Gastrocnemius medialis (tissue), 4 donors: ENCODE data around the gene SLC37A1.

Source experiments
- POLR2A ChIP-seq, 2 donors: fragments of 450-650 bp; IDR thresholded peaks; one replicate each; pipeline ENCODE4 v1.6.1; 2017; ENCODE audit warnings: antibody characterized with exemption in 2 of 2, mild to moderate bottlenecking in 2 of 2, moderate library complexity in 2 of 2
- TF ChIP-seq, protein P1 (sequence below), 5 experiments: fragments of 450-650 bp in 3 of 5; fragments of 200-600 bp in 2 of 5; sonication (generic) in 2 of 5; IDR thresholded peaks in 4 of 5; conservative IDR thresholded peaks in 1 of 5; 1 replicate in 4 of 5; 2 replicates in 1 of 5; pipeline ENCODE4 v1.5.1; 2016 to 2019; ENCODE audit warnings: antibody characterized with exemption in 5 of 5, mild to moderate bottlenecking in 3 of 5, moderate library complexity in 3 of 5

DNA sequence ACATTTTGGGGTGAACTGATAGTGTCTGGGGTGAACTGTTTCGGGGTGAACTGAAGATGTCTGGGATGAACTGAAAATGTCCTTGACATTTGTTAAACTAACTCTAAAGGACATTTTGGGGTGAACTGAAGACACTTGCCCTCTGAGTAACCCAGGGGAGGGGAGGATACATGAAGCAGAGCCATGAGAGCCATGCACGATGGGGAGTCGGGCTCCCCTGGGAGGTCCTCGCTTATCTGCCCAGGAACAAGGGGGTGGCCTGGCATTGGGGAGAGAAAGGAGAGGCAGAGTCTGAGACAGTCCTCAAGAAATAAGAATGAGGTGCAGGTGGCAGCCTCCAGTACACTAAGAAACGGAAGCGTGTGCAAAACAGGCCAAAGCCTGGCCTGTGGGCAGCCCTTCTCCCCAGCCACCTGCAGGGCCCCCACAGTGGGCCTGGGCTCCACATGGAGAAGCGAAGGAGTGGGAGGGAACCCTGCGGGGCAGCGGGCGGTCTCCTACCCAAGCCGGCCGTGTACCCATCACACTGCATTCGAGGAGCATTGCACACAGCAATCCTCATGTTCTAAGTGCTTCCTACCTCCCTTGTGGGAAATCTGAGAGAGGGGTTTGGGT is 41.8 kb upstream of the SLC37A1 start:
- TF ChIP-seq, protein P1, sequence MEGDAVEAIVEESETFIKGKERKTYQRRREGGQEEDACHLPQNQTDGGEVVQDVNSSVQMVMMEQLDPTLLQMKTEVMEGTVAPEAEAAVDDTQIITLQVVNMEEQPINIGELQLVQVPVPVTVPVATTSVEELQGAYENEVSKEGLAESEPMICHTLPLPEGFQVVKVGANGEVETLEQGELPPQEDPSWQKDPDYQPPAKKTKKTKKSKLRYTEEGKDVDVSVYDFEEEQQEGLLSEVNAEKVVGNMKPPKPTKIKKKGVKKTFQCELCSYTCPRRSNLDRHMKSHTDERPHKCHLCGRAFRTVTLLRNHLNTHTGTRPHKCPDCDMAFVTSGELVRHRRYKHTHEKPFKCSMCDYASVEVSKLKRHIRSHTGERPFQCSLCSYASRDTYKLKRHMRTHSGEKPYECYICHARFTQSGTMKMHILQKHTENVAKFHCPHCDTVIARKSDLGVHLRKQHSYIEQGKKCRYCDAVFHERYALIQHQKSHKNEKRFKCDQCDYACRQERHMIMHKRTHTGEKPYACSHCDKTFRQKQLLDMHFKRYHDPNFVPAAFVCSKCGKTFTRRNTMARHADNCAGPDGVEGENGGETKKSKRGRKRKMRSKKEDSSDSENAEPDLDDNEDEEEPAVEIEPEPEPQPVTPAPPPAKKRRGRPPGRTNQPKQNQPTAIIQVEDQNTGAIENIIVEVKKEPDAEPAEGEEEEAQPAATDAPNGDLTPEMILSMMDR (IDR thresholded peaks at IDR 0.05 in 4 of 5, conservative IDR thresholded peaks at IDR 0.05 in 1 of 5), result no peak
- TF ChIP-seq POLR2A (IDR thresholded peaks at IDR 0.05), result no peak
